ENCODE results near the gene LNX2.

DNA sequence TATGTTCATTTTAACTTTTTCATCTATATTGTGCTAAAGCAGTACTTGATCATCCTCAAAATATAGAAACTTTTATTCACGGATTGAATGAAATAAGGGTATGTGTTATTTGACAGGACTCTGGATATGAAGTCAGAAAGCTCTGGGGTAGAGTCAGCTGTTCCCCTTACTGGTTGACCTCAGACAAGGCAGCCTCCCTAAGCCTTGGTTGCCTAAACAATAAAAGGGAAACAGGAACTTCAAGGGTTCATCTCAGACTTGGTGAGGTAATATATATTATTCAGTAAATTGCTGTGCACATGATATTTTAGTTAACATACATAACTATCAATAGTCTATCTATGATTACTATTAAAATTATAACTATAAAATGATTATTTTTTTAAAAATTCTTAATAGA is 14.9 kb upstream of the LNX2 start:
- TF ChIP-seq ZNF274 (IDR thresholded peaks at IDR 0.05; ENCODE audit: low read depth, low read length) (no peak), SUZ12 (IDR thresholded peaks at IDR 0.05; ENCODE audit: extremely low read depth, insufficient read depth, insufficient read length) (no peak), YY1 (IDR thresholded peaks at IDR 0.05; ENCODE audit: insufficient read depth, insufficient read length) (no peak)
